Measurements from ENCODE around the gene MRPL18.

MRPL18 gene

GRCh38 chr6:159762681-159763293 lies 27.5 kb upstream of the MRPL18 start:
- H3K4me2 ChIP-seq (ENCODE audit: insufficient read depth, low read length): peak overlapping the region; percentile 96
- H4K20me1 ChIP-seq (ENCODE audit: insufficient read depth, low read length): peaks cover 3% of the 10 kb centered on the region; the same call in 1 of the 2 replicates
- H3K4me1 ChIP-seq (ENCODE audit: insufficient read depth, low read length): peaks cover 43% of the 10 kb centered on the region
- no peaks in the 10 kb centered on the region for H3K9me3 ChIP-seq (ENCODE audit: insufficient read depth, low read length, severe bottlenecking)
- H3K36me3 ChIP-seq (ENCODE audit: insufficient read depth, low read length): peaks cover 58% of the 10 kb centered on the region
- TF ChIP-seq CTCF (IDR thresholded peaks at IDR 0.05; ENCODE audit: borderline replicate concordance, extremely low read depth, low read length, poor library complexity, severe bottlenecking): no peak
- no peak for TF ChIP-seq EZH2 (IDR thresholded peaks at IDR 0.05; ENCODE audit: borderline replicate concordance, low read depth, low read length, severe bottlenecking)
- no peaks in the 10 kb centered on the region for H3K27me3 ChIP-seq (ENCODE audit: insufficient read depth, low read length, poor library complexity)
- peak overlapping the region; percentile 88 for H3K9ac ChIP-seq (ENCODE audit: low read depth, low read length)
- peaks cover 59% of the 10 kb centered on the region for H3K79me2 ChIP-seq (ENCODE audit: insufficient read depth, low read length)
- H3K4me3 ChIP-seq (ENCODE audit: low read depth in 1 of 2, low read length in 2 of 2): peak overlapping the region; percentile 74 to 77
- peak; percentile 24 for DNase-seq
- no peak for ATAC-seq (ENCODE audit: insufficient read depth, low read depth)
- H2AFZ ChIP-seq (ENCODE audit: low read depth, low read length): peak overlapping the region; percentile 79
- peak overlapping the region; percentile 97 for H3K27ac ChIP-seq (ENCODE audit: low read length)

- Histone ChIP-seq H3K9ac (ENCODE audit: low read depth, low read length) (no peak overlapping the region), H3K4me1 (ENCODE audit: insufficient read depth, low read length) (peaks cover 29% of the 10 kb centered on the region), H3K27ac (ENCODE audit: low read length) (no peak overlapping the region), H3K4me2 (ENCODE audit: insufficient read depth, low read length) (no peak overlapping the region), H3K79me2 (ENCODE audit: insufficient read depth, low read length) (peaks cover 51% of the 10 kb centered on the region), H2AFZ (ENCODE audit: low read depth, low read length) (no peak overlapping the region), H3K36me3 (ENCODE audit: insufficient read depth, low read length) (peaks cover 84% of the 10 kb centered on the region), H3K4me3 (ENCODE audit: low read depth in 1 of 2, low read length in 2 of 2) (no peak overlapping the region), H3K9me3 (ENCODE audit: insufficient read depth, low read length, severe bottlenecking) (no peaks in the 10 kb centered on the region), H3K27me3 (ENCODE audit: insufficient read depth, low read length, poor library complexity) (no peaks in the 10 kb centered on the region), H4K20me1 (ENCODE audit: insufficient read depth, low read length) (peaks cover 3% of the 10 kb centered on the region; the same call in 1 of the 2 replicates)
- TF ChIP-seq CTCF (IDR thresholded peaks at IDR 0.05; ENCODE audit: borderline replicate concordance, extremely low read depth, low read length, poor library complexity, severe bottlenecking): no peak
- TF ChIP-seq EZH2 (IDR thresholded peaks at IDR 0.05; ENCODE audit: borderline replicate concordance, low read depth, low read length, severe bottlenecking): no peak
- DNase-seq (no peak), ATAC-seq (ENCODE audit: insufficient read depth, low read depth) (no peak)
These were observed 23.4 kb upstream of the MRPL18 start for GRCh38 chr6:159766906-159767305.

GRCh38 chr6:159769470-159769869 lies 20.8 kb upstream of the MRPL18 start:
- H3K4me3 ChIP-seq (ENCODE audit: low read depth in 1 of 2, low read length in 2 of 2): no peak overlapping the region
- no peak overlapping the region for H2AFZ ChIP-seq (ENCODE audit: low read depth, low read length)
- H3K4me1 ChIP-seq (ENCODE audit: insufficient read depth, low read length): peaks cover 9% of the 10 kb centered on the region; the same call in 1 of the 2 replicates
- peaks cover 3% of the 10 kb centered on the region; the same call in 1 of the 2 replicates for H4K20me1 ChIP-seq (ENCODE audit: insufficient read depth, low read length)
- no peak overlapping the region for H3K4me2 ChIP-seq (ENCODE audit: insufficient read depth, low read length)
- H3K36me3 ChIP-seq (ENCODE audit: insufficient read depth, low read length): peaks cover 91% of the 10 kb centered on the region
- TF ChIP-seq EZH2 (IDR thresholded peaks at IDR 0.05; ENCODE audit: borderline replicate concordance, low read depth, low read length, severe bottlenecking): no peak
- no peak for TF ChIP-seq CTCF (IDR thresholded peaks at IDR 0.05; ENCODE audit: borderline replicate concordance, extremely low read depth, low read length, poor library complexity, severe bottlenecking)
- no peak overlapping the region for H3K9ac ChIP-seq (ENCODE audit: low read depth, low read length)
- ATAC-seq (ENCODE audit: insufficient read depth, low read depth): no peak
- H3K9me3 ChIP-seq (ENCODE audit: insufficient read depth, low read length, severe bottlenecking): no peaks in the 10 kb centered on the region
- no peaks in the 10 kb centered on the region for H3K27me3 ChIP-seq (ENCODE audit: insufficient read depth, low read length, poor library complexity)
- DNase-seq: no peak
- no peak overlapping the region for H3K27ac ChIP-seq (ENCODE audit: low read length)
- peaks cover 32% of the 10 kb centered on the region for H3K79me2 ChIP-seq (ENCODE audit: insufficient read depth, low read length)

Data from DND-41 (cell line).